Endometrial microvascular endothelial cells (primary cell): Measurements from ENCODE around the gene ZPBP. TPM values are rescaled to one million over a fixed set of nuclear protein-coding genes. Genes with fewer than 3 reads are reported as not detected.
"Not testable (repeated sequence)": the region's sequence is repeated elsewhere in the genome, so short reads cannot be mapped to it uniquely, and the experiment has no call there.

Experiments used
- in situ Hi-C: cut with HindIII; loops from 2 replicates; pipeline ENCODE4 v1.10.0; 2017; ENCODE audit warnings: low sequenced_read_pairs, low pct_unique_long_range_greater_than_20kb; ENCODE audit errors: inconsistent ontology term
- total RNA-seq: library from RNA; depleted of rRNA; stranded (reverse); fragments of >200 nt; gene quantifications from one replicate; pipeline ENCODE4 v1.2.3, GENCODE V29; 2015; ENCODE audit errors: inconsistent ontology term

The ZPBP gene
- total RNA-seq, 1 donor from 2014 or later = not detected

DNA sequence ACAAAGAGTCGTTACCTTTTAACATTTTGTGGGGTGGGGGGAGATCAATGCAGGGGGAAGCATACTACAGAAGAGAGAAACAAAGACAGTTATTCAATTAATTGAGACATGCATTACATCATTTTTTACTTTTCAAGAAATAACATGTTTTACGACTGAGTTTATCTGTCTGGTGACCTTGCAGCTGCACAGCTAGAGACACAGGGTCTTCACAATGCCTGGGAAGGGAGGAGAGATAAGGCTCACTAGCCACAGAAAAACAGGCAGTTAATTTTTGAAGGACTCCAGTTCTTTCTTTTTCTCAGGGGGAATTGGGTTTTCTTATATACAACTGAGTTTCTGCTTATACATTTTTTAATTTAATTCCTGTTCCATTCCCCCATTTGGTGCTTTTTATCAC, 30.1 kb downstream of the ZPBP start:
- in situ Hi-C loops = no loop called here

DNA sequence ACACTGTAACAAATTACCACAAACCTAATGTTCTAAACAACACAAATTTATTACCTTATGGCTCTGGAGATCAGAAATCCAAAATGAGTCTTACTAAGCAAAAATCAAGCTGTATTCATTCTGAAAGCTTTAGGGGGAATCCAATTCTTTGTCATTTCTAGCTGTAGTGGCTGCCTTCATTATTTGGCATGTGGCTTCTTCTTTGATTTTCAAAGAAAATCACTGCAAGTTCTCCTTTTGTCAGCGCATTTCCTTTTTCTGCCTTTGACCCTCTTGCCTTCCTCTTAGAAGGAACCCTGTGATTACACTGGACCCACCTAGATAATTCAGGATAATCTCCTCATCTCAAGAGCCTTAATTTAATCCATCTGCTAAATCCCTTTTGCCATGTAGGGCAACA, 36.9 kb downstream of the ZPBP start:
- in situ Hi-C loops = no loop called here

DNA sequence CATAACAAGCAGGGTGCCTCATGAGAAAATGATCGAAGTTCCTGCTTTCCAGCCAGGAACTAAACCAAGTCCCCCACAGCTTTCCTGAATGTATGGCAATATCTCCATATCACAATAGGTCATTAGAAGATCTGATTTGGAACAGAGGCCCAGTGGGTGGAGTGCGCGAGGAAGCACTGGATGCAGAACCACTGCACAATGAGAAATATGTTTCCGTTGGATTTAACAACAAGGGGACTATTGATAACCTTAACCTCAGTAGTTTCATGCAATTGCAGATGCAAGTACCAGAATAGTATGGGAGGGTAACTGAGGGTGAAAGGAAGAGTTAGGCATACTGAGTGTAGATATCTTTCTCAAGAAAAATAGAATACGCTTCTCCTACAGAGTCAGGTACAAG, 45.3 kb downstream of the ZPBP start:
- in situ Hi-C loops = no loop called here

DNA sequence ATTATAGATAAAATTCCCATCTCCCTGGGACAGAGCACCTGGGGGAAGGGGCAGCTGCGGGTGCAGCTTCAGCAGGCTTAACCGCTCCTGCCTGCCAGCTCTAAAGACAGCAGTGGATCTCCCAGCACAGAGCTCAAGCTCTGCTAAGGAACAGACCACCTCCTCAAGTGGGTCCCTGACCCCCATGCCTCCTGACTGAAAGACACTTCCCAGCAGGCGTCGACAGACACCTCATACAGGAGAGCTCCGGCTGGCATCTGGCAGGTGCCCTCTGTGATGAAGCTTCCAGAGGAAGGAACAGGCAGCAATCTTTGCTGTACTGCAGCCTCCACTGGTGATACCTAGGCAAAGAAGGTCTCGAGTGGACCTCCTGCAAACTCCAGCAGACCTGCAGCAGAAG, 51.9 kb downstream of the ZPBP start:
- in situ Hi-C loops = not testable (repeated sequence)

DNA sequence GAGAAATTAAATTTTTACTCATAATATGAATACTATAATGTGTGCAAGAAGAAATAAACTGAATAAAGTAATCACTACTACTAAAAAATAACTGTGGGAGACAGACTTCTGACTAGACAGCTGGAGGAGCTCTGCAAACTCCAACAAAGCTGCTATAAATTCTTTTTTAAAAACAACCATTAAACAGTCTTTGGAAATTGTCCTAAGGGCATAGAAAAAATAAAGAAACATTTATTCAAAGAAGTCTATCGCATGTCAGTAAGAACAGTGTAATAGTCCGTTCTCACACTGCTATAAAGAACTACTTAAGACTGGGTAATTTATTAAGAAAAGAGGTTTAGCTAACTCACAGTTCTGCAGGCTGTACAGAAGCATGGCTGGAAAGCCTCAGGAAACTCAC, 56.0 kb downstream of the ZPBP start:
- in situ Hi-C loops = no loop called here

DNA sequence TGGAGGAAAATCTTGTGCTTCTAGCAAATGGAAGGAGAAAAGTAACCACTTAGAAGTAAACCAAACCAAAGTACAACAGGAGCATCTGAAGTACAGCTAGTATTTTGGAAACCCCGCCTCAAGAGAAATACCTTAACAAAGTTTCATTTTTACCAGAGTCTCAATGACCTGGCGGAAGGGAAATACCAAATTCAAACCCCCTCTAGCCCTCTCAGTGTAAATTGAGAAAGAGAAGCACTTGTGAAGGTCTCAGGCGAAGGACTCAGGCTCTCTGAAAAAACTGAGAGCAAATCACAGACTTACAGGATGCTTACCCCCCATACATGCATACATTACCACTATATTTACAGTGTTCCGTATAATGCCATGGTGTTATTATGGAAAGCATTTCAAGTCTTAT, 70.1 kb downstream of the ZPBP start:
- in situ Hi-C loops = no loop called here

DNA sequence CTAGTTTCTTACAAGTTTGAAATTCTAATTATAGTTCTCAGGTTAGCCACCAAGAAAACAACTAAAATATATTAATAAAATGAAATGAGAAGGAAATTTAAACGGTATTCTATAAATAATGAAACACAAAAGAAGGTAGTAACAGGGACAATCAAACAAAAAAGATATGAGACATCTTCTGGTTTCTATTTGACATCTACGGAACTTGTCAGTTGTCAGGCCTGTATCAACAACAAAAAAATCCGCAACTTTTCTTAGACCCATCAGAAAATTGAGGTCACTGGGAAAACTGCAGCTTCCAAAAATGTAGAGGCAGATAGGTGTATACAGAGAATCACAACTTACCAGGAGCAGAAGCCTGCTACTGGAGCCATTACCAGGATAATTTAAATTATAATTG, 70.6 kb downstream of the ZPBP start:
- in situ Hi-C loops = no loop called here

DNA sequence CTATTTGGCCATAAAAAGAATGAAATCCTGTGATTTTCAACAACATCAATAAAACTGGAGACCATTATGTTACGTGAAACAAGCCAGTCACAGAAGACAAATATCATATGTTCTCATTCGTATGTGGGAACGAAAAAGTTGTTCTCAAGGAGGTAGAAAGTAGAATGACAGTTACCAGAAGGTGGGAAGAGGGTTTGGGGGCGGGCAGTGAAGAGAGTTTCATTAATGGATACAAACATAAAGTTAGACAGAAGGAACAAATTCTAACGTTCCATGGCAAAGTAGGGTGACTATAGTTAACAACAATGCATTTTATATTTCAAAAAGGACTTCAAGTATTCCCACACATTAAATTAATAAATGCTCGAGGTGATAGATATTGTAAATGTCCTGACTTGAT, 97.4 kb downstream of the ZPBP start:
- in situ Hi-C loops = no loop called here

DNA sequence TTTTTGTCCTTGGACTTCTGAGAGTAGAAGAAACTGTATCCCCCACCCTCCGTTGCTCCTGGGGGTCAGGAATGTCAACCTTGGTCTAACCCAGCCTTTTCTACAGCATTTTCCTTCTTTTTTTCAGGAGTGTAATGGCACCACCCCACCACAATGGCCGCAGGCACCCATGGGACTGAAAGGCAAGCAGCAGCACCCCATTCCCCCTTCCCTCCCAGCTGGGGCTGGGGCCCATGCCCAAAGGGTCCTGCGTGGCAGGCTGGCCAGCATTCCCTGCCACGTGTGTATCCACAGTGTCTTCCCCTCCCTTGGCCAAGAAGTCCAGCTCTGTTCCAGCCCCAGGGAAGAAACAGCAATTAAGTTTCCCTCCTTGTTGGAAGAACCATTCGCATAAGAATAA, 106.9 kb downstream of the ZPBP start:
- in situ Hi-C loops = no loop called here

DNA sequence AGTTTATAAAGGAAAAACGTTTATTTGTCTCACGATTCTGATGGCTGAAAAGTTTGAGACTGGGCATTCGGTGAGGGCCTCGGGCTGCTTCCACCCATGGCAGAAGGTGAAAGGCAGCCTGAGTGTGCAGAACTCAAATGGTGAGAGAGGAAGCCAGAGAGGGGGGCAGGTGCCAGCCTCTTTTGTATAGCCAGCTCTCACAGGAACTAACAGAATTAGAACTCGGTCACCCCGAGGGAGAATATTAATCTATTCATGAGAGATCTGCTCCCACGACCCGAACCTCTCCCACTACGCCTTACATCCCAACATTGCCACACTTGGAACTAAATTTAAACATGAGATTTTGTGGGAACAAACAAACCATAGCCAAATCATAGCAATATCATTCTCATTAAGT, 112.6 kb downstream of the ZPBP start:
- in situ Hi-C loops = no loop called here

DNA sequence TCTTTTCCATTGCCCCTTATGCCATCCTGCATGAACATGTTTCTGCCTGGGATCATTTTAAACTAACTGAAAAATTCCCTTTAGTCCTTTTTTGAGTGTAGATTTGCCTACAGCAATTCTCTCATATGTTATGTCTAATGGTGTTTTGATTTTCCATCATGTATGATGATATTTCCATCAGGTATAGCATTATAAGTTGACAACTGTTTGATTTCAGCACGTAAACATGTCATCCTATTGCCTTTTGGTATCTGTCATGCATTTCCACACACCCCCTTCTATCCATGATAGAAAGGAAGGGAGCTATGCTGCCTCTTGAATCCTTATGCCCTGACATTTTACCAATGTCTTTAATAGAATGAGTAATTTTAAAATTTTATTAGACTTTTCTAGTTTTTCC, 116.8 kb downstream of the ZPBP start:
- in situ Hi-C loops = no loop called here

DNA sequence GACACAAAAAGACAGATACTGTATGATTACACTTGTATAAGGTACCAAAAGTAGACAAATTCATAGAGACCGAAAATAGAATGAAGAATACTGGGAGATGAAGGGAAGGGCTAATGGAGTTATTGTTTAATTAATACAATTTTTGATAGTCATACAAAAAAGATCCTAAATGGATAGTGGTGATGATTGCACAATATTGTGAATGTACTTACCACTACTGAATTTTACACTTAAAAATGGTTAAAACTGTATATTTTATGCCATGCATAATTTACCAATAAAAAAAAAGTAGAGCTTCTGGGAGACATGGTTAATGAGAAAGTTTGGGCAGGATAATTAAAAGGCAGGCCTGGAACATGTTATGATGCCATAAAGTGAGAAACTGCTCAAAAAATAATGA, 119.0 kb downstream of the ZPBP start:
- in situ Hi-C loops = no loop called here

DNA sequence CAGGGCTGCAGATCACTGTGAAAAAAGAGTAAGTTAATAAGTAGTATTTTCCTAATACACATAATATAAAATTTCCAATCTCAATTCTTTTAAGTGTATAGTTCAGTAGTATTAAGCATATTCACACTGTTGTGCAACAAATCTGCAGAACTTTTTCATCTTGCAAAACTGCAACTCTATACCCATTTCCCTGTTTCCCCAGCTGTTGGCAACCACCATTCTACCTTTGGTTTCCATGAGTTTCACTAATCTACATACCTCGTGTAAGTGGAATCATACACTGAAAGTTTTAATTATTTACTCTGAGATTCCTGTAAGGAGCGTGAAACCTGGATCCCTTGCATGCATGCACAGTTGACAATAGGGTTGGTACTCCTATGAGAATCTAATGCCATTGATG, 155.4 kb downstream of the ZPBP start:
- in situ Hi-C loops = no loop called here

DNA sequence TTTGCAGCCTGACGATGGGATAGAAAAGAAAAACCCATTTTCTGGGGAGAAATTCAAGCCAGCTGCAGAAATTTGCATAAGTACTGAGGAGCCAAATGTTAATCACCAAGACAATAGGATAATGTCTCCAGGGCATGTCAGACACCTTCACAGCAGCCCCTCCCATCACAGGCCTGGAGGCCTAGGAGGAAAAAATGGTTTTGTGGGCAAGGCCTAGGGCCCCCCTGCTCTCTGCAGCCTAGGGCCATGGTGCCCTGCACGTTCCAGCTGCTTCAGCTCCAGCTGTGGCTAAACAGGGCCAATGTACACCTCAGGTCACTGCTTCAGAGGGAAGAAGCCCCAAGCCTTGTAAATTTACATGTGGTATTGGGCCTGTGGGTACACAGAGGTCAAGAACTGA, 161.4 kb downstream of the ZPBP start:
- in situ Hi-C loops = no loop called here

DNA sequence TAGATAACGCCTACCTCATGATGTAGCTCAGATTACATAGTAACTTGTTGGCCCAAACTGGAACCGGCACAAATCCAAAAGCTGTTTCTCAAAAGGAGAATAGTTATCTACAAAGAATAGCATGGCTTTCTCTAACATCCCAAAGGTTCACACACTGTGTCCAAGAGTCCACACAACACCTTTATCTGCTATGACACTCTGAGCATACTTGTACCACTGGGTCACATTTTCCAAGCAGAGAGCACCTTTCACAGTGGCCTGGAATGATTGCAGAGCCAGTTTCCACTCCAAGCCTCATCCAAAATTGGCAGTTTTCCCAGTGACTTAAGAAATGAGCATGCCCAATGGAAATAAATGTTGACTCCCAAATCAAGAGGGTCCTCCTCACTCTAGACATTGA, 164.3 kb downstream of the ZPBP start:
- in situ Hi-C loops = no loop called here

DNA sequence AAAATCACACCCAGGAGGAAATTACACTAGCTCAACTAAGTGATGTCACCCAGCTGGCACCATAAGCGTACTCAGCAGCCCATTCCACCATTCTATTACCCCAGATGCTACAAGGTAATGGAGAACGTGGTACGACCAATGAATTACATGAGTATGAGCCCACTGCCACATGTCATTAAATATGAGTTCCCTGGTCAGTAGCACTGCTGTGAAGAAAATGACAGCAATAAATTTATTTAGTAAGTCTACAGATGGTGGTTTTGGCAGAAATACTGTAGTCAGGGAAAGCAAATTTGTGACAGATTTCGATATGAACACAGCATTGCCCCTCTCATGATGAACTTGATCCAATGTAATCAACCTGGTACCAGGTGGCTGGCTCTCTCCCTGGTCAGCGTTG, 165.4 kb downstream of the ZPBP start:
- in situ Hi-C loops = no loop called here

DNA sequence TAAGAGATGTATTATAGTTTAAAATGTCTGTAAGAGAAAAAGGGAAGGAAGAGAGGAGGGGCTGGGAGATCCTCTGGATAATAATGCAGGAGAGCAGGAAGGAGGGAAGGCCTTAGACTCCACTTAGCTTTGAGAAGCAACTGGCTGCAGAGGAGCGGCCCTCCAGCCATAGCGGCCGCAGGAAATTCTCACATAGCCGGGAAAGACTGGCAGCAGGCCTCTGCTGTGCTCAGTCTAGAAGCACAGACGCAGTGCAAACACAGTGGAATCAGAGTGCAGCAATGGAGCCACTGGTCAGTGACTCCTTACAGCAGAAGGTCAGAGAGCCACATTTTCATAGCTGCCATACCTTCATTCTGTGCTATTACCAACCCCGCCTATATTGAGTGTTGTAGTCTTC, 166.3 kb downstream of the ZPBP start:
- in situ Hi-C loops = no loop called here

DNA sequence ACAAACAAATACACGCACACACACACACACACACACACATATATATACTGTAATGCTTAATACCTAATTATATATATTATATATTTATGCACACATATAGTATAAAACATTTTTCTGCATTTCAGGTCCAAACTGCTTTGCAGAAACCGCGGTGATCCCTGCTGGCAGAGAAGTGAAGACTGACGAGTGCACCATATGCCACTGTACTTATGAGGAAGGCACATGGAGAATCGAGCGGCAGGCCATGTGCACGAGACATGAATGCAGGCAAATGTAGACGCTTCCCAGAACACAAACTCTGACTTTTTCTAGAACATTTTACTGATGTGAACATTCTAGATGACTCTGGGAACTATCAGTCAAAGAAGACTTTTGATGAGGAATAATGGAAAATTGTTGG, 181.1 kb downstream of the ZPBP start:
- in situ Hi-C loops = no loop called here

DNA sequence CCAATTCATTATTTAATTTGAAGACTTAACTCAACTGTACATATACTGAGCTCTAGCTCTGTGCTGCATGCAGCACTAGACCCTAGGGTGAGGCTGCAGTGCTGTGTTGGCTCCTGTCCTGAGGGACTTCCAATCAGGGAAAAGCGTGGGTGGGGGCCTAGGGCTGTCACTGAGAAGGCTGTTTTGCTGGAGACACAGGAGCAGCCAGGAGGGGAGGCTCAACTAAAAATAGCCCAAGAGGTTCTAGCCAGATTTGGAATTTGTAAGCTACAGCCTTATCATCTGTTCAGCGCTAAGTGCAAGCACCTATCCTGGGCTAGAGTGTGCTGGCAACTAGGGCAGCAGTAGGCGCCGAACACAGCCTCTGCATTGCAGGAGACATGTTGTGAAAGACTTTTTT, 198.5 kb downstream of the ZPBP start:
- in situ Hi-C loops = no loop called here

DNA sequence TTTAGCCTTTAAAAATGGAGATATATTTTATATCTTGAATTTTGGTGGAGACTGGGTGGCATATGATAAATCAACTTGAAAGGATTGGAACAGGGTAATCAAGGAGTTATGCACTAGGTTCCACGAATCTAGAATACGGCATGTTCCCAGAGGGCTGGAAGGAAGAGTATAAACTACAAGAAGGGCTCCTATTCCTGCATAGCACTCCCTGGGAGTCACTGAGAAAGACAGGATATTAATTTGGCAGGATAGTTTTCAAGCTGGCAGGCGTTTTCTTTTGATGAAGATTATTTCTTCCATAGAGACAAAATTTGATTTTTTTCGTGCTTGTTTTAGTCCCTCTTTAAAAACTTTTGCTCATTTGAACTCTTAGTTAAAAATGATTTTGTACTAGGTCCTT, 199.9 kb downstream of the ZPBP start:
- in situ Hi-C loops = no loop called here

DNA sequence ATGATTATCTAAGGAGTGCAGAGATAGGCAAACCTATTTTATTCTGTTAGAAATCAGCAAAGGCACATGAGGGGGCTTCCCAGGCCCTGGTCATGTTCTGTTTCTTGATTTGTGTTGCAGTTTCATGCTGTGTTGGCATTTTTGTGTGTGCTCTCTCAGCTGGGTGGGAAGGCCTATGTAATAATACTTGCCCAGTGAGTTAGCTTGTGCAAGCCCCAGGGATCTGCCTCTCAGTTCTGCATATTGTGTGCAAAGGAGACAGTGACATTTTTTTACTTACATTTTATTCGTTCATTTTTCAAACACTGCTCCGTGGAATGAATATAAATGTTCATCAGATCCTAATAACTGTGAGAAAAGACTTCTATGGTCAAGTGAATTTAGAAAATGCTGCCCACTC, 200.6 kb downstream of the ZPBP start:
- in situ Hi-C loops = no loop called here
